ACC112 (cell line): ENCODE results near the gene PACSIN1.

Source experiments
- H2AFZ ChIP-seq: fragments of 200-600 bp; sonication (generic); one replicate; pipeline ENCODE4 v1.6.0; 2017; ENCODE audit warnings: antibody characterized with exemption, low read length; ENCODE audit not compliant: unreplicated experiment
- H3K27ac ChIP-seq: fragments of 200-600 bp; sonication (generic); 2 replicates; pipeline ENCODE4 v1.5.1; 2014; ENCODE audit warnings: low read depth, mild to moderate bottlenecking, antibody characterized with exemption, low read length, moderate library complexity
- H3K27me3 ChIP-seq: fragments of 200-600 bp; sonication (generic); 2 replicates; pipeline ENCODE4 v1.6.1; 2014; ENCODE audit warnings: mild to moderate bottlenecking, antibody characterized with exemption, low read length, moderate library complexity, mixed read lengths; ENCODE audit not compliant: insufficient read depth
- H3K36me3 ChIP-seq: fragments of 200-600 bp; sonication (generic); 2 replicates; pipeline ENCODE4 v1.6.1; 2016; ENCODE audit warnings: mild to moderate bottlenecking, antibody characterized with exemption, low read length, moderate library complexity, mixed read lengths; ENCODE audit not compliant: insufficient read depth
- H3K4me1 ChIP-seq: fragments of 200-600 bp; sonication (generic); one replicate; pipeline ENCODE4 v1.6.1; 2016; ENCODE audit warnings: low read length, mixed read lengths; ENCODE audit not compliant: insufficient read depth, unreplicated experiment, control insufficient read depth
- H3K4me3 ChIP-seq: fragments of 200-600 bp; sonication (generic); 2 replicates; pipeline ENCODE4 v1.5.1; 2014; ENCODE audit warnings: mild to moderate bottlenecking, low read depth, low read length
- H3K79me2 ChIP-seq: fragments of 200-600 bp; sonication (generic); one replicate; pipeline ENCODE4 v1.6.0; 2016; ENCODE audit warnings: low read length; ENCODE audit not compliant: control insufficient read depth, unreplicated experiment, insufficient read depth

Gene PACSIN1

GRCh38 chr6:34459899-34460593 lies 5.8 kb upstream of the PACSIN1 start:
- Histone ChIP-seq H3K36me3 (no peaks in the 10 kb centered on the region), H2AFZ (no peak overlapping the region), H3K27me3 (peaks cover under 1% of the 10 kb centered on the region), H3K4me1 (no peaks in the 10 kb centered on the region), H3K79me2 (no peaks in the 10 kb centered on the region), H3K27ac (no peak overlapping the region), H3K4me3 (no peak overlapping the region)

- H3K36me3 ChIP-seq: no peaks in the 10 kb centered on the region
- H3K27me3 ChIP-seq: peaks cover 7% of the 10 kb centered on the region
- no peaks in the 10 kb centered on the region for H3K79me2 ChIP-seq
- peaks cover 4% of the 10 kb centered on the region for H3K4me1 ChIP-seq
- no peak overlapping the region for H3K4me3 ChIP-seq
- H2AFZ ChIP-seq: no peak overlapping the region
- H3K27ac ChIP-seq: no peak overlapping the region
Measured at GRCh38 chr6:34460796-34461507, 4.9 kb upstream of the PACSIN1 start.

GRCh38 chr6:34462010-34462409 lies 3.9 kb upstream of the PACSIN1 start:
- Histone ChIP-seq H2AFZ (no peak overlapping the region), H3K4me1 (peaks cover 7% of the 10 kb centered on the region), H3K27ac (no peak overlapping the region), H3K27me3 (peaks cover 15% of the 10 kb centered on the region), H3K79me2 (no peaks in the 10 kb centered on the region), H3K36me3 (no peaks in the 10 kb centered on the region), H3K4me3 (no peak overlapping the region)

GRCh38 chr6:34462551-34462971 lies 3.3 kb upstream of the PACSIN1 start:
- peaks cover 7% of the 10 kb centered on the region for H3K4me1 ChIP-seq
- H3K4me3 ChIP-seq: no peak overlapping the region
- no peak overlapping the region for H2AFZ ChIP-seq
- H3K27me3 ChIP-seq: peaks cover 15% of the 10 kb centered on the region
- no peak overlapping the region for H3K27ac ChIP-seq
- no peaks in the 10 kb centered on the region for H3K79me2 ChIP-seq
- no peaks in the 10 kb centered on the region for H3K36me3 ChIP-seq

- Histone ChIP-seq H3K4me1 (peaks cover 7% of the 10 kb centered on the region), H3K27ac (no peak overlapping the region), H2AFZ (no peak overlapping the region), H3K27me3 (peaks cover 15% of the 10 kb centered on the region), H3K79me2 (no peaks in the 10 kb centered on the region), H3K36me3 (no peaks in the 10 kb centered on the region), H3K4me3 (no peak overlapping the region)
Measured at GRCh38 chr6:34463299-34463698, 2.6 kb upstream of the PACSIN1 start.

GRCh38 chr6:34463849-34464248 lies 2.0 kb upstream of the PACSIN1 start:
- peaks cover 15% of the 10 kb centered on the region for H3K27me3 ChIP-seq
- H3K36me3 ChIP-seq: no peaks in the 10 kb centered on the region
- H3K4me1 ChIP-seq: peaks cover 7% of the 10 kb centered on the region
- no peak overlapping the region for H3K4me3 ChIP-seq
- H3K79me2 ChIP-seq: no peaks in the 10 kb centered on the region
- H3K27ac ChIP-seq: no peak overlapping the region
- H2AFZ ChIP-seq: no peak overlapping the region

- Histone ChIP-seq H2AFZ (peak overlapping the region; percentile 32), H3K27ac (no peak overlapping the region)
Measured at GRCh38 chr6:34466242-34467185, 638 bp downstream of the PACSIN1 start.

GRCh38 chr6:34468378-34468892 lies 2.6 kb downstream of the PACSIN1 start:
- Histone ChIP-seq H3K27ac (no peak overlapping the region), H3K27me3 (peaks cover 15% of the 10 kb centered on the region), H3K79me2 (no peaks in the 10 kb centered on the region), H3K4me1 (peaks cover 7% of the 10 kb centered on the region), H3K4me3 (no peak overlapping the region), H2AFZ (no peak overlapping the region), H3K36me3 (no peaks in the 10 kb centered on the region)

More at GRCh38 chr6:34466242-34467185, 638 bp downstream of the PACSIN1 start:
- Histone ChIP-seq H3K79me2 (no peaks in the 10 kb centered on the region), H3K4me1 (peaks cover 7% of the 10 kb centered on the region), H3K27me3 (peaks cover 15% of the 10 kb centered on the region), H3K36me3 (no peaks in the 10 kb centered on the region), H3K4me3 (peak overlapping the region; percentile 66)

- Histone ChIP-seq H3K27me3 (peaks cover 15% of the 10 kb centered on the region), H3K4me3 (no peak overlapping the region), H3K4me1 (peaks cover 7% of the 10 kb centered on the region), H3K36me3 (no peaks in the 10 kb centered on the region), H2AFZ (no peak overlapping the region), H3K27ac (no peak overlapping the region), H3K79me2 (no peaks in the 10 kb centered on the region)
Measured at GRCh38 chr6:34469499-34469898, 3.6 kb downstream of the PACSIN1 start.

- H3K27ac ChIP-seq: no peak overlapping the region
- H3K4me1 ChIP-seq: no peaks in the 10 kb centered on the region
- H3K36me3 ChIP-seq: no peaks in the 10 kb centered on the region
- H3K79me2 ChIP-seq: no peaks in the 10 kb centered on the region
- no peak overlapping the region for H2AFZ ChIP-seq
- no peaks in the 10 kb centered on the region for H3K27me3 ChIP-seq
- no peak overlapping the region for H3K4me3 ChIP-seq
Measured at GRCh38 chr6:34472425-34472824, 6.5 kb downstream of the PACSIN1 start.
